H1 (cell line): ENCODE data around the gene ADAM22. TPM values are rescaled to one million over a fixed set of nuclear protein-coding genes. Genes with fewer than 3 reads are reported as not detected.

ENCODE experiments used
- CTCF ChIA-PET: fragments of 300-600 bp; sonication (Branson Sonifier 250); formaldehyde crosslinking; loops from one replicate; lab custom pipeline; 2021; ENCODE audit not compliant: partially characterized antibody; lab: Charles Lee
- POLR2A ChIA-PET: fragments of 300-600 bp; sonication (Branson Sonifier 250); formaldehyde crosslinking; loops from one replicate; lab custom pipeline; 2021; ENCODE audit warnings: inconsistent platforms; ENCODE audit not compliant: partially characterized antibody; lab: Charles Lee
- DNase-seq, 2 experiments: peaks; one replicate each; pipeline versions ENCODE4 v3.0.0 to v3.0.0-alpha.2; 2010 to 2022; ENCODE audit warnings: low spot score in 2 of 2, low read depth in 1 of 2, mixed read lengths in 1 of 2
- FAIRE-seq: peaks from 2 replicates; lab custom pipeline; 2011; peaks lifted over from hg19 to GRCh38; lab: Jason Lieb, UNC
- H2AFZ ChIP-seq: 2 replicates; pipeline ENCODE4 v1.8.1; 2012; ENCODE audit warnings: low read length, inconsistent platforms
- H2AK5ac ChIP-seq: 2 replicates; pipeline ENCODE4 v1.6.1; 2013; ENCODE audit warnings: low read depth, low read length
- H2BK120ac ChIP-seq: replicated peaks from 2 replicates; pipeline ENCODE3; 2013; ENCODE audit warnings: low read depth, low read length, inconsistent platforms
- H2BK12ac ChIP-seq: 2 replicates; pipeline ENCODE4 v1.6.1; 2013; ENCODE audit warnings: low read depth, low read length
- H2BK15ac ChIP-seq: 2 replicates; pipeline ENCODE4 v1.6.1; 2013; ENCODE audit warnings: low read length
- H2BK20ac ChIP-seq: 2 replicates; pipeline ENCODE4 v1.6.1; 2013; ENCODE audit warnings: low read length
- H2BK5ac ChIP-seq: 2 replicates; pipeline ENCODE4 v1.6.1; 2013; ENCODE audit warnings: low read depth, low read length
- H3K14ac ChIP-seq: 2 replicates; pipeline ENCODE4 v1.6.1; 2013; ENCODE audit warnings: inconsistent platforms; ENCODE audit not compliant: insufficient read length
- H3K18ac ChIP-seq: 2 replicates; pipeline ENCODE4 v1.6.1; 2013; ENCODE audit warnings: low read length; ENCODE audit errors: extremely low read depth
- H3K23ac ChIP-seq: 2 replicates; pipeline ENCODE4 v1.6.1; 2013; ENCODE audit warnings: inconsistent platforms; ENCODE audit not compliant: insufficient read length
- H3K23me2 ChIP-seq: 2 replicates; pipeline ENCODE4 v1.6.1; 2013; ENCODE audit warnings: low read depth, low read length
- H3K27ac ChIP-seq: 2 replicates; pipeline ENCODE4 v1.6.1; 2011; ENCODE audit warnings: low read depth, low read length, inconsistent platforms
- H3K27me3 ChIP-seq, 4 experiments: replicated peaks in 1 of 4; 1 replicate in 1 of 4; 2 replicates in 3 of 4; pipeline versions ENCODE4 v1.6.1 to v1.8.1; 2011 to 2013; ENCODE audit warnings: low read length in 3 of 4, mild to moderate bottlenecking in 3 of 4, inconsistent platforms in 2 of 4, mixed read lengths in 2 of 4, moderate library complexity in 1 of 4; ENCODE audit not compliant: control insufficient read depth in 3 of 4, insufficient read depth in 3 of 4; ENCODE audit errors: extremely low read depth in 1 of 4
- H3K36me3 ChIP-seq, 4 experiments: 2 replicates each; pipeline versions ENCODE4 v1.6.1 to v1.8.1; 2011 to 2013; ENCODE audit warnings: mild to moderate bottlenecking in 4 of 4, low read length in 3 of 4, moderate library complexity in 2 of 4, control low read depth in 1 of 4, inconsistent platforms in 1 of 4; ENCODE audit not compliant: insufficient read depth in 4 of 4, control insufficient read depth in 2 of 4
- H3K4ac ChIP-seq: replicated peaks from 2 replicates; pipeline ENCODE3; 2013; ENCODE audit warnings: low read length, low read depth, mixed read lengths, inconsistent platforms; ENCODE audit not compliant: insufficient read length
- H3K4me1 ChIP-seq, 4 experiments: replicated peaks in 1 of 4; 1 replicate in 1 of 4; 2 replicates in 3 of 4; pipeline versions ENCODE4 v1.6.1 to v1.8.1; 2011 to 2013; ENCODE audit warnings: low read length in 3 of 4, inconsistent platforms in 2 of 4, mixed read lengths in 1 of 4; ENCODE audit not compliant: insufficient read depth in 4 of 4, control insufficient read depth in 3 of 4
- H3K4me2 ChIP-seq, 2 experiments: 2 replicates each; pipeline versions ENCODE4 v1.6.1 to v1.8.1; 2011 to 2013; ENCODE audit warnings: low read depth in 2 of 2, low read length in 2 of 2, control low read depth in 1 of 2, inconsistent platforms in 1 of 2, mild to moderate bottlenecking in 1 of 2; ENCODE audit not compliant: insufficient read depth in 1 of 2
- H3K4me3 ChIP-seq, 4 experiments: fragments of 200-600, 300-600 bp in 1 of 4; sonication (generic), shearing (Covaris generic), sonication (Bioruptor Twin) in 1 of 4; 2 replicates each; pipeline versions ENCODE4 v1.5.1 to v1.8.1; 2011 to 2016; ENCODE audit warnings: low read length in 4 of 4, low read depth in 3 of 4, control low read depth in 2 of 4, inconsistent platforms in 2 of 4, mild to moderate bottlenecking in 2 of 4, mixed read lengths in 1 of 4, moderate library complexity in 1 of 4; ENCODE audit not compliant: insufficient read depth in 2 of 4; ENCODE audit errors: extremely low read depth in 1 of 4
- H3K56ac ChIP-seq: replicated peaks from 2 replicates; pipeline ENCODE3; 2013; ENCODE audit warnings: low read depth, mild to moderate bottlenecking, mixed read lengths, low read length, inconsistent platforms; ENCODE audit not compliant: insufficient read length
- H3K79me1 ChIP-seq: 2 replicates; pipeline ENCODE4 v1.6.1; 2013; ENCODE audit warnings: low read depth, low read length, control low read depth
- H3K79me2 ChIP-seq, 2 experiments: 2 replicates each; pipeline versions ENCODE4 v1.6.1 to v1.8.1; 2012 to 2013; ENCODE audit warnings: low read length in 2 of 2, mild to moderate bottlenecking in 2 of 2, inconsistent platforms in 1 of 2; ENCODE audit not compliant: insufficient read depth in 2 of 2, control insufficient read depth in 1 of 2
- H3K9ac ChIP-seq, 4 experiments: replicated peaks in 1 of 4; 1 replicate in 1 of 4; 2 replicates in 3 of 4; pipeline versions ENCODE4 v1.6.1 to v1.8.1; 2011 to 2013; ENCODE audit warnings: low read depth in 3 of 4, low read length in 3 of 4, control low read depth in 2 of 4, mild to moderate bottlenecking in 2 of 4, moderate library complexity in 2 of 4, inconsistent platforms in 1 of 4; ENCODE audit errors: extremely low read depth in 1 of 4
- H3K9me3 ChIP-seq, 2 experiments: 2 replicates each; pipeline versions ENCODE4 v1.6.1 to v1.8.1; 2012 to 2013; ENCODE audit warnings: mild to moderate bottlenecking in 2 of 2, moderate library complexity in 2 of 2, control low read depth in 1 of 2, inconsistent platforms in 1 of 2, low read depth in 1 of 2, low read length in 1 of 2, mixed read lengths in 1 of 2; ENCODE audit not compliant: insufficient read depth in 2 of 2
- H4K20me1 ChIP-seq, 2 experiments: replicated peaks in 1 of 2; 2 replicates each; pipeline versions ENCODE3 to v1.8.1; 2011 to 2013; ENCODE audit warnings: inconsistent platforms in 2 of 2, low read length in 2 of 2, mild to moderate bottlenecking in 1 of 2; ENCODE audit not compliant: insufficient read depth in 2 of 2, control insufficient read depth in 1 of 2
- H4K5ac ChIP-seq: 2 replicates; pipeline ENCODE4 v1.6.1; 2013; ENCODE audit warnings: low read length, low read depth, mixed read lengths, inconsistent platforms; ENCODE audit not compliant: insufficient read length
- H4K8ac ChIP-seq: 2 replicates; pipeline ENCODE4 v1.8.0; 2013; ENCODE audit warnings: mild to moderate bottlenecking, moderate library complexity, low read length, inconsistent platforms; ENCODE audit not compliant: insufficient read depth; ENCODE audit errors: extremely low read depth
- H4K91ac ChIP-seq: replicated peaks from 2 replicates; pipeline ENCODE3; 2013; ENCODE audit warnings: low read length, mixed read lengths, inconsistent platforms; ENCODE audit not compliant: insufficient read length
- CTCF ChIP-seq, 3 experiments: IDR thresholded peaks; 1 replicate in 2 of 3; 2 replicates in 1 of 3; pipeline versions ENCODE4 v1.5.1 to v1.6.1; 2011; ENCODE audit warnings: low read length in 3 of 3, mild to moderate bottlenecking in 3 of 3, inconsistent platforms in 2 of 3, low read depth in 1 of 3, moderate library complexity in 1 of 3; ENCODE audit not compliant: insufficient read depth in 1 of 3; ENCODE audit errors: control extremely low read depth in 1 of 3
- E2F6 ChIP-seq: IDR thresholded peaks from 2 replicates; pipeline ENCODE4 v1.6.1; 2012; ENCODE audit warnings: inconsistent platforms
- EGR1 ChIP-seq: IDR thresholded peaks from 2 replicates; pipeline ENCODE4 v1.6.1; 2011; ENCODE audit warnings: low read depth, low read length, borderline replicate concordance
- KDM5A ChIP-seq: fragments of 200-600 bp; IDR thresholded peaks from 2 replicates; pipeline ENCODE4 v1.7.1; 2012; ENCODE audit warnings: mild to moderate bottlenecking, low read length, inconsistent platforms, mixed read lengths
- NANOG ChIP-seq: IDR thresholded peaks from 2 replicates; pipeline ENCODE4 v1.6.1; 2011; ENCODE audit warnings: low read length, low read depth, mild to moderate bottlenecking, inconsistent platforms; ENCODE audit not compliant: insufficient read depth, poor library complexity, severe bottlenecking
- NRF1 ChIP-seq: IDR thresholded peaks from 2 replicates; pipeline ENCODE4 v1.6.1; 2011; ENCODE audit warnings: mild to moderate bottlenecking, low read depth, low read length, improper control_type of control experiment
- POU5F1 ChIP-seq: IDR thresholded peaks from 2 replicates; pipeline ENCODE4 v1.6.1; 2011; ENCODE audit warnings: low read depth, mild to moderate bottlenecking, low read length, moderate library complexity
- SIN3A ChIP-seq, 2 experiments: IDR thresholded peaks in 1 of 2; conservative IDR thresholded peaks in 1 of 2; 2 replicates each; pipeline ENCODE4 v1.6.1; 2011 to 2012; ENCODE audit warnings: low read length in 2 of 2, improper control_type of control experiment in 1 of 2, low read depth in 1 of 2, mild to moderate bottlenecking in 1 of 2
- SP2 ChIP-seq: IDR thresholded peaks from 2 replicates; pipeline ENCODE4 v1.6.1; 2012; ENCODE audit warnings: mild to moderate bottlenecking, low read length, inconsistent platforms
- YY1 ChIP-seq: IDR thresholded peaks from 2 replicates; pipeline ENCODE4 v1.6.1; 2011; ENCODE audit warnings: low read depth, mild to moderate bottlenecking, low read length
- WGBS, 2 experiments: shearing (Covaris generic) in 1 of 2; methylation state at CpG; one replicate each; pipeline versions ENCODE4 v1.1.6 to v1.1.7; 2013 to 2015; ENCODE audit warnings: low lambda C conversion rate in 2 of 2, mixed read lengths in 2 of 2, inconsistent platforms in 1 of 2, low coverage in 1 of 2, missing lambda C conversion rate in 1 of 2; ENCODE audit not compliant: insufficient replicate concordance in 2 of 2, insufficient coverage in 1 of 2, insufficient read length in 1 of 2; ENCODE audit errors: extremely low coverage in 1 of 2, missing lambda C conversion rate in 1 of 2; 5-methylcytosine and 5-hydroxymethylcytosine counted together
- polyA plus RNA-seq, 7 experiments: library from polyadenylated mRNA; depleted of rRNA in 3 of 7; stranded (reverse) in 5 of 7; unstranded in 2 of 7; fragments of >200 nt in 5 of 7; fragments of 200-250 nt in 2 of 7; gene quantifications; 1 replicate in 5 of 7; 2 replicates in 1 of 7; 4 replicates in 1 of 7; pipeline versions ENCODE4 v1.2.1 to v1.2.3, GENCODE V29; 2011 to 2013; ENCODE audit warnings: missing spikeins in 2 of 7, mixed read lengths in 2 of 7
- total RNA-seq: library from RNA; stranded (reverse); fragmentation: NEBNext Ultra II Directional; extraction: Animal tissue kit (Norgen Biotek cat#: 25700); gene quantifications from 2 replicates; pipeline ENCODE4 v1.2.1, GENCODE V29; 2021

The ADAM22 gene
- total and polyA plus RNA-seq, 2 of the 8 experiments (the other 6 are each of a cell fraction or from before 2014, with no cell fraction given), result 4.6 to 21.4 TPM

GRCh38 chr7:88226886-88227516 lies 292.9 kb downstream of the ADAM22 start:
- Histone ChIP-seq H2AK5ac (no peak overlapping the region), H2BK15ac (no peak overlapping the region), H3K56ac (no peak overlapping the region), H3K4me3 (no peak overlapping the region), H3K9ac (no peak overlapping the region), H2AFZ (no peak overlapping the region), H3K9me3 (no peaks in the 10 kb centered on the region), H4K8ac (no peak overlapping the region), H3K79me2 (no peaks in the 10 kb centered on the region), H3K79me1 (no peaks in the 10 kb centered on the region), H3K23ac (no peak overlapping the region), H4K91ac (no peak overlapping the region), H2BK5ac (no peak overlapping the region), H2BK12ac (no peak overlapping the region), H3K14ac (no peak overlapping the region), H3K4me2 (no peak overlapping the region), H3K27me3 (no peaks in the 10 kb centered on the region), H2BK20ac (no peak overlapping the region), H3K36me3 (no peaks in the 10 kb centered on the region), H3K18ac (no peak overlapping the region), H3K23me2 (peaks cover 3% of the 10 kb centered on the region; the same call in 1 of the 2 replicates), H3K4me1 (no peaks in the 10 kb centered on the region), H4K20me1 (no peaks in the 10 kb centered on the region), H2BK120ac (no peak overlapping the region), H3K27ac (no peak overlapping the region), H3K4ac (no peak overlapping the region), H4K5ac (no peak overlapping the region)
- ChIA-PET POLR2A (no interaction called here), CTCF (interaction anchor here (0.8 kb wide), 1 partner anchor 15 kb away, joined by 3 read pairs; no protein-coding TSS in a partner anchor)
- no peak for FAIRE-seq
- 79% methylated on average over 3 of the region's 6 CpGs; no CpG with 5 or more reads in 1 of the 2 experiments for WGBS, 2 experiments
- no peak for DNase-seq
- TF ChIP-seq SP2, result no peak
- no peak for TF ChIP-seq YY1
- no peak for TF ChIP-seq POU5F1
- TF ChIP-seq KDM5A, result no peak
- no peak for TF ChIP-seq NANOG
- no peak for TF ChIP-seq NRF1
- TF ChIP-seq EGR1, result no peak
- TF ChIP-seq CTCF (IDR thresholded peaks at IDR 0.05; ENCODE audit: control extremely low read depth in 1 of 3, insufficient read depth in 1 of 3, low read depth in 1 of 3, low read length in 3 of 3), result no peak
- no peak for TF ChIP-seq E2F6
- no peak for TF ChIP-seq SIN3A (conservative IDR thresholded peaks at IDR 0.05 in 1 of 2, IDR thresholded peaks at IDR 0.05 in 1 of 2; ENCODE audit: low read depth in 1 of 2, low read length in 2 of 2)
